Retinal pigment epithelial cell (primary cell): Measurements from ENCODE around the gene MPRIP.

Source experiments
- DNase-seq: peaks from one replicate; pipeline ENCODE4 v3.0.0-alpha.2; 2010; ENCODE audit warnings: low read depth
- H3K4me3 ChIP-seq: 2 replicates; pipeline ENCODE4 v1.5.1; 2011; ENCODE audit warnings: mild to moderate bottlenecking, low read length, control low read depth, moderate library complexity
- CTCF ChIP-seq: conservative IDR thresholded peaks from 2 replicates; pipeline ENCODE4 v1.5.1; 2011; ENCODE audit warnings: low read depth, low read length, control low read depth, inconsistent platforms

Gene MPRIP

GRCh38 chr17:17075125-17075781 is 33.0 kb downstream of the MPRIP start:
- no peak for DNase-seq
- no peak overlapping the region for H3K4me3 ChIP-seq
- TF ChIP-seq CTCF = no peak

- no peak for TF ChIP-seq CTCF
- no peak for DNase-seq
- no peak overlapping the region for H3K4me3 ChIP-seq
These were observed 33.8 kb downstream of the MPRIP start for GRCh38 chr17:17076066-17076465.

- no peak for DNase-seq
- no peak overlapping the region for H3K4me3 ChIP-seq
- TF ChIP-seq CTCF = no peak
These were observed 34.8 kb downstream of the MPRIP start for GRCh38 chr17:17077101-17077500.

GRCh38 chr17:17077861-17078732 is 35.8 kb downstream of the MPRIP start:
- H3K4me3 ChIP-seq = no peak overlapping the region
- no peak for DNase-seq
- TF ChIP-seq CTCF = no peak

- TF ChIP-seq CTCF = no peak
- no peak for DNase-seq
- no peak overlapping the region for H3K4me3 ChIP-seq
These were observed 36.6 kb downstream of the MPRIP start for GRCh38 chr17:17078832-17079231.

GRCh38 chr17:17079336-17079735 is 37.1 kb downstream of the MPRIP start:
- no peak for DNase-seq
- H3K4me3 ChIP-seq = no peak overlapping the region
- no peak for TF ChIP-seq CTCF

- no peak for DNase-seq
These were observed 37.5 kb downstream of the MPRIP start for GRCh38 chr17:17079761-17080160.

More at GRCh38 chr17:17079761-17080160, 37.5 kb downstream of the MPRIP start:
- TF ChIP-seq CTCF = no peak
- H3K4me3 ChIP-seq = no peak overlapping the region
